CD8-positive, alpha-beta memory T cell (primary cell): ENCODE measurements around the gene TMC6. TPM values are rescaled to one million over a fixed set of nuclear protein-coding genes. Genes with fewer than 3 reads are reported as not detected.

Experiments used
- CTCF ChIA-PET: fragments of 350-600 bp; sonication (Branson Sonifier 250); formaldehyde crosslinking; loops from one replicate; lab custom pipeline; 2021; ENCODE audit warnings: antibody characterized with exemption; lab: Charles Lee
- POLR2A ChIA-PET: fragments of 350-600 bp; sonication (Branson Sonifier 250); formaldehyde crosslinking; loops from one replicate; lab custom pipeline; 2021; ENCODE audit warnings: antibody characterized with exemption; lab: Charles Lee
- DNase-seq, 5 donors: peaks; one replicate each; pipeline versions ENCODE4 v3.0.0 to v3.0.0-alpha.2; 2020 to 2022; ENCODE audit warnings: mixed read lengths in 1 of 5
- H3K27ac ChIP-seq: one replicate; pipeline ENCODE4 v1.7.0; 2013; ENCODE audit warnings: low read depth, mild to moderate bottlenecking, low read length, moderate library complexity
- H3K27me3 ChIP-seq: 2 replicates; pipeline ENCODE4 v1.7.0; 2013; ENCODE audit warnings: low read length, mild to moderate bottlenecking; ENCODE audit not compliant: insufficient read depth, poor library complexity, severe bottlenecking
- H3K36me3 ChIP-seq: 2 replicates; pipeline ENCODE4 v1.7.0; 2013; ENCODE audit warnings: mild to moderate bottlenecking, low read length, moderate library complexity; ENCODE audit not compliant: insufficient read depth
- H3K4me1 ChIP-seq: 2 replicates; pipeline ENCODE4 v1.7.0; 2013; ENCODE audit warnings: mild to moderate bottlenecking, low read length, moderate library complexity; ENCODE audit not compliant: insufficient read depth
- H3K4me3 ChIP-seq: 2 replicates; pipeline ENCODE4 v1.7.0; 2013; ENCODE audit warnings: mild to moderate bottlenecking, low read length
- H3K9me3 ChIP-seq: 2 replicates; pipeline ENCODE4 v1.7.0; 2013; ENCODE audit warnings: mild to moderate bottlenecking, low read length
- H3K27ac Mint-ChIP-seq, 8 donors: one replicate each; pipeline ENCODE4 v1.8.0; 2020 to 2021; ENCODE audit warnings: mixed read lengths in 8 of 8, mild to moderate bottlenecking in 6 of 8, inconsistent platforms in 3 of 8, moderate library complexity in 3 of 8
- H3K27me3 Mint-ChIP-seq, 2 donors: one replicate each; pipeline ENCODE4 v1.8.0; 2020 to 2021; ENCODE audit warnings: mixed read lengths in 2 of 2, mild to moderate bottlenecking in 1 of 2, moderate library complexity in 1 of 2
- H3K36me3 Mint-ChIP-seq, 3 donors: one replicate each; pipeline ENCODE4 v1.8.0; 2020 to 2021; ENCODE audit warnings: mixed read lengths in 3 of 3, inconsistent platforms in 1 of 3, mild to moderate bottlenecking in 1 of 3
- H3K4me1 Mint-ChIP-seq, 3 donors: one replicate each; pipeline ENCODE4 v1.8.0; 2020 to 2021; ENCODE audit warnings: mixed read lengths in 3 of 3, inconsistent platforms in 1 of 3, mild to moderate bottlenecking in 1 of 3
- H3K4me3 Mint-ChIP-seq, 7 donors: one replicate each; pipeline ENCODE4 v1.8.0; 2020 to 2021; ENCODE audit warnings: mixed read lengths in 7 of 7, mild to moderate bottlenecking in 6 of 7, moderate library complexity in 4 of 7, inconsistent platforms in 2 of 7
- H3K9me3 Mint-ChIP-seq, 5 donors: one replicate each; pipeline ENCODE4 v1.8.0; 2020 to 2022; ENCODE audit warnings: mixed read lengths in 5 of 5, mild to moderate bottlenecking in 3 of 5, moderate library complexity in 2 of 5, inconsistent platforms in 1 of 5
- polyA plus RNA-seq: library from polyadenylated mRNA; unstranded; fragments of 300-500 nt; fragmentation: Illumina TruSeq; gene quantifications from one replicate; pipeline ENCODE4 v1.2.3, GENCODE V29; 2021
- total RNA-seq, 2 experiments: library from RNA; stranded (reverse); gene quantifications; one replicate each; pipeline ENCODE4 v1.2.3, GENCODE V29; 2021

TMC6 gene
- total and polyA plus RNA-seq, 3 experiments from 2014 or later: 150 to 296 (median 150) TPM

DNA sequence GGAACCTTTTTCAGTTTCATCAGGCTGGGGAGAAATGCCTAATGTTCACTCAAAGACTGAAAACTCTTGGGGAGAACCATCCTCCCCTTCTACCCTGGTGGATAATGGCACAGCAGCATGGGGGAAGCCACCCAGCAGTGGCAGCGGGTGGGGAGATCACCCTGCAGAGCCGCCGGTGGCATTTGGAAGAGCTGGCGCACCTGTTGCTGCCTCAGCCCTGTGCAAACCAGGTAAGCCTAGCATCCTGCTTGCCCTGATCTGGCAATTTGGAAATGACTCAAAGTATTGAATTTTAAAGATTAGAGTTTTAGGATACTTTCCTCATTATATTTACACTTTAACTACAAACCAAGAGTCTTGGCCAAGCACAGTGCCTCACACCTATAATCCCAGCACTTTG, 63.8 kb downstream of the TMC6 start:
- H3K4me3 Mint-ChIP-seq: no peak overlapping the region
- Histone ChIP-seq H3K36me3 (peaks cover 17% of the 10 kb centered on the region), H3K27ac (no peak overlapping the region), H3K4me3 (no peak overlapping the region), H3K4me1 (no peaks in the 10 kb centered on the region), H3K27me3 (no peaks in the 10 kb centered on the region), H3K9me3 (no peaks in the 10 kb centered on the region)
- no peaks in the 10 kb centered on the region for H3K27me3 Mint-ChIP-seq
- H3K9me3 Mint-ChIP-seq: no peaks in the 10 kb centered on the region
- ChIA-PET CTCF (no interaction called here), POLR2A (no interaction called here)
- H3K36me3 Mint-ChIP-seq: peaks cover 0 to 65% (median 17%) of the 10 kb centered on the region in 3 donors
- no peak for DNase-seq
- peaks cover 8 to 32% (median 17%) of the 10 kb centered on the region in 3 donors for H3K4me1 Mint-ChIP-seq
- H3K27ac Mint-ChIP-seq: peak overlapping the region in 3 of 8 donors; percentile 7 to 42 (median 23)

GRCh38 chr17:78063489-78063888, 65.1 kb downstream of the TMC6 start:
- H3K27me3 Mint-ChIP-seq: no peaks in the 10 kb centered on the region
- H3K36me3 Mint-ChIP-seq: peaks cover 0 to 59% (median 14%) of the 10 kb centered on the region in 3 donors
- CTCF ChIA-PET: no interaction called here
- POLR2A ChIA-PET: no interaction called here
- no peak overlapping the region for H3K4me3 Mint-ChIP-seq
- H3K4me1 Mint-ChIP-seq: peaks cover 14 to 43% (median 22%) of the 10 kb centered on the region in 3 donors
- H3K9me3 Mint-ChIP-seq: no peaks in the 10 kb centered on the region
- no peaks in the 10 kb centered on the region for H3K9me3 ChIP-seq
- no peak overlapping the region for H3K27ac ChIP-seq
- H3K4me3 ChIP-seq: no peak overlapping the region
- H3K27ac Mint-ChIP-seq: peak overlapping the region in 4 of 8 donors; percentile 18 to 59 (median 27)
- H3K27me3 ChIP-seq: no peaks in the 10 kb centered on the region
- DNase-seq: no peak
- H3K36me3 ChIP-seq: peaks cover 17% of the 10 kb centered on the region
- no peaks in the 10 kb centered on the region for H3K4me1 ChIP-seq

DNA sequence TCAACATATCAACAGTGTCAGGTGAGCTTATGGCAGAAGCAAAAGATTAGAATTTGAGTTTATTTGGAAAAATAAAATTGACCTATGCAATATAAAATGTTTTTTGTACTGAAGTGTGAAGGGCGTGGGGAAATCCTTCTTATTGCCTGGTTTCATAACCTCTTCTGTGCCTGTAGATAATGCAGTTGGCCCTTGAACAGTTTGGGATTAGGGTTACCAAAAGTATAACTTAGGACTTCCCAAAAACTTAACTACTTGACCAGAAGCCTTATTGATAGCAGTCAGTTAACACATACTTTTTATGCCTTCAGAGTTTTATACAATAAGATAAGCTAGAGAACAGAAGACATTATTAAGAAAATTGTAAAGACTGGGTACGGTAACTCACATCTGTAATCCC, 66.0 kb downstream of the TMC6 start:
- ChIA-PET POLR2A (no interaction called here), CTCF (no interaction called here)
- no peaks in the 10 kb centered on the region for H3K9me3 Mint-ChIP-seq
- H3K4me1 Mint-ChIP-seq: peaks cover 18 to 52% (median 29%) of the 10 kb centered on the region in 3 donors
- no peaks in the 10 kb centered on the region for H3K27me3 Mint-ChIP-seq
- no peak for DNase-seq
- Histone ChIP-seq H3K4me1 (peaks cover 4% of the 10 kb centered on the region), H3K9me3 (no peaks in the 10 kb centered on the region), H3K36me3 (peaks cover 12% of the 10 kb centered on the region), H3K27ac (no peak overlapping the region), H3K4me3 (no peak overlapping the region), H3K27me3 (no peaks in the 10 kb centered on the region)
- H3K27ac Mint-ChIP-seq: peak overlapping the region in 2 of 8 donors; percentile 9 to 26
- H3K36me3 Mint-ChIP-seq: peaks cover 0 to 59% (median 11%) of the 10 kb centered on the region in 3 donors
- H3K4me3 Mint-ChIP-seq: no peak overlapping the region

Other genes starting within 250 kb of the TMC6 start
- 10 to 100 TPM; 25.9 to 28.1 TPM for gene TNRC6C, start 170.1 kb downstream of the TMC6 start, total RNA-seq
- gene TNRC6C, start 170.1 kb downstream of the TMC6 start, polyA plus RNA-seq: 7.4 TPM
- gene TMC8, start 2.0 kb upstream of the TMC6 start, total RNA-seq: 100 to 1,000 TPM; 117 to 126 TPM
- 139 TPM for gene TMC8, start 2.0 kb upstream of the TMC6 start, polyA plus RNA-seq
- not detected for gene C17orf99, start 17.6 kb upstream of the TMC6 start, total RNA-seq
- not detected for gene C17orf99, start 17.6 kb upstream of the TMC6 start, polyA plus RNA-seq
- 100 to 1,000 TPM; 186 to 200 TPM for gene SYNGR2, start 39.8 kb upstream of the TMC6 start, total RNA-seq
- 140 TPM for gene SYNGR2, start 39.8 kb upstream of the TMC6 start, polyA plus RNA-seq
- 10 to 100 TPM; 84.4 to 86.2 TPM for gene TK1, start 58.3 kb upstream of the TMC6 start, total RNA-seq
- gene TK1, start 58.3 kb upstream of the TMC6 start, polyA plus RNA-seq: 2.2 TPM
- 10 to 100 TPM; 24.7 to 30.2 TPM for gene AFMID, start 58.6 kb upstream of the TMC6 start, total RNA-seq
- gene AFMID, start 58.6 kb upstream of the TMC6 start, polyA plus RNA-seq: 1.4 TPM
- 10 to 100 TPM; 61.0 to 65.1 TPM for gene BIRC5, start 85.5 kb upstream of the TMC6 start, total RNA-seq
- 0.69 TPM for gene BIRC5, start 85.5 kb upstream of the TMC6 start, polyA plus RNA-seq
- not detected for gene TMEM235, start 102.9 kb upstream of the TMC6 start, total RNA-seq
- not detected for gene TMEM235, start 102.9 kb upstream of the TMC6 start, polyA plus RNA-seq
- 10 to 100 TPM; 26.9 to 27.4 TPM for gene SOCS3, start 231.3 kb upstream of the TMC6 start, total RNA-seq
- 38.9 TPM for gene SOCS3, start 231.3 kb upstream of the TMC6 start, polyA plus RNA-seq
- gene PGS1, start 249.9 kb upstream of the TMC6 start, total RNA-seq: 10 to 100 TPM; 48.2 to 51.5 TPM
- 31.5 TPM for gene PGS1, start 249.9 kb upstream of the TMC6 start, polyA plus RNA-seq